ENCODE measurements around the gene CRTC1.
"Not testable (repeated sequence)": the region's sequence is repeated elsewhere in the genome, so short reads cannot be mapped to it uniquely, and the experiment has no call there.

The CRTC1 gene

DNA sequence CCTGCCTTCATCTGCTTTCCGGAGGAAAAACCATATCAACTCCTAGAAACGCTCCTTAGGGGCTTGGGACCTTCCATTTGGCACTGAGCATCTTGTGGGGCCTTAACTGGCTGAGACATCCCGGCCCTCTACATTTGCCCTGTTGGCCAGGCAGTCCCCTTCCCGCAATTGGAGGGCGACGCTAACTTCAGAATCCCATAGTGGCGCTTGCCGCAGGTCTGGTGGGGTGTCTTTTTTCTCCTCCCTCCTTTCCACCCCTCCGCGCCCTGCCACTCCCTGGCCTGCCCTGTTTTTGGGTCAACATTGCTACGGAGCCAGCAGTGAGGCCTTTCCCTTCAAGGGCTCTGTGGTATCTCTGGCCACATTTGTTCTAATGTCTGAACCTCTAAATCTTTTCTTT, 13.6 kb upstream of the CRTC1 start:
- DNase-seq (ENCODE audit: low read depth) = no peak

DNA sequence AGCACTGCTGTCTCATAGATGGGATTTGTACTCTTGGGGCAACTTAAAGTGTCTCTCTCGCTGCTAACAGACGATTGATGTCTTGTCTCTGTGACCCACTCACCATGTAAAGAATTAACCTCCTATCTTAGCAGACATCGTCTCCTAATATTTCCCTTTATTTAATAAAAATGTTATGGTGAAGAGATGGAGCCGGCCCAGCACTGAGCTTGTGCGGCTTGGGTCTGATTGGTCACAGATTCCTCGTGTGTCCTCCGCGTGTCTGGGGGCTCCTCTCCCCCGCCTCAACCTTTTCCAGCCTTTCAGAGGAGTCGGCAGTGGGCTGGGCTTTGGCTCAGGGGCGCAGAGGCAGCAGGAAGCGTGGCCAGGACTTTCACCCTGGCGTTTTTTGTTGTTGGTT, 13.2 kb upstream of the CRTC1 start:
- DNase-seq (ENCODE audit: low read depth) = no peak

DNA sequence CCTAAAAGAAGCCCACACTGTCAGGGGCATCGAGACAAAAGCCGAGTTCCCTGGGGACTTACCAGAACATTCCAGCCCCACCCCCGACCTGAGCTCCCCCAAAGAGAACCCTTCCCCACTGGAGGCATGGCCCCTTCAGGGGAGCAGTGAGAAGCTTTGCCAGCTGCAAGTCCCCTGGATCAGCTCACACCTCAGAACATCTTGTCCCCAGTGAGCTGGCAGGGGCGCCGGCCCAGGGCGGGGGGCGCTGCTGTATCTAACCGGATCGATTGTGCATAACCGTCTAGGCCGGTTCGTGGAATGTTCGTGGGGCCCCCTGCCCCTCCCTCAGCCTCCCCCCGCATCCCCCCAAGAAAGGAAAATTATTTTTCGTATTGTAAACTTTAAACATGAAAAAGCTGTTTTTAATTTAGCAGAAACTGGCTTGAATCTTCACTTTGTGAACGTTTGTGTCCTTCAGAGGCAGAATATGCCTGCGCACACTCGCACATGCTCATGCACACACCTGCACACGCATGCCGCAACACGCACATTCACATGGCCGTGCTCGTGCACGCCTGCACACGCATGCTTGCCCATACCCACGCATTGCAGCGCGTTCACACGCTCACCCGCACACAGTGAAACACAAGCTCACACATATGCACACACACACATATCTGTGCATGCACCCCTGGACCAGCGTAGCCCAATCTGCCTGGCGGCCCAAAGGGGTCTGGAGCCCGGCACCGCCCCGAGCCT, 12.0 kb upstream of the CRTC1 start:
- no peak for DNase-seq (ENCODE audit: low read depth)

DNA sequence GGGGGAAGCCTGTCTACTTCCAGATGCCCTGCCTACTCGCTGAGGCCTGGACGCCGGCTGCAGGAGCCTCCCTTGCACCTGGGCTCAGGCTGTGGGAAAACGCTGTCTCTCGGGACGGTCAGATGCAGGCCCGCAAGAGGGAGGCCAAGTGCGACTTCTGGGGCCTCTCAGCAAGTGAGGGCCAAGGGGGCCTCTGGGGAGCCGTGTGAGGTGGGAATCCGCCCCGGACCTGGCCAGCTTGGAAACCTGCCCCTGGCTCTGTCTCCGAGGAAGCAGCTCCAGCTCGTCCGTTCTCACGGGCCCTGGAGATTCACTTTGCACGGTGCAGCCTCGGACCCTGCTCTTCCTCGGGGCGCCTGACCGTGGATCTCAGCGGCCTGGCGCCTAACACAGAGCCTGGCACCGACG, 11.4 kb upstream of the CRTC1 start:
- no peak for DNase-seq (ENCODE audit: low read depth)

DNA sequence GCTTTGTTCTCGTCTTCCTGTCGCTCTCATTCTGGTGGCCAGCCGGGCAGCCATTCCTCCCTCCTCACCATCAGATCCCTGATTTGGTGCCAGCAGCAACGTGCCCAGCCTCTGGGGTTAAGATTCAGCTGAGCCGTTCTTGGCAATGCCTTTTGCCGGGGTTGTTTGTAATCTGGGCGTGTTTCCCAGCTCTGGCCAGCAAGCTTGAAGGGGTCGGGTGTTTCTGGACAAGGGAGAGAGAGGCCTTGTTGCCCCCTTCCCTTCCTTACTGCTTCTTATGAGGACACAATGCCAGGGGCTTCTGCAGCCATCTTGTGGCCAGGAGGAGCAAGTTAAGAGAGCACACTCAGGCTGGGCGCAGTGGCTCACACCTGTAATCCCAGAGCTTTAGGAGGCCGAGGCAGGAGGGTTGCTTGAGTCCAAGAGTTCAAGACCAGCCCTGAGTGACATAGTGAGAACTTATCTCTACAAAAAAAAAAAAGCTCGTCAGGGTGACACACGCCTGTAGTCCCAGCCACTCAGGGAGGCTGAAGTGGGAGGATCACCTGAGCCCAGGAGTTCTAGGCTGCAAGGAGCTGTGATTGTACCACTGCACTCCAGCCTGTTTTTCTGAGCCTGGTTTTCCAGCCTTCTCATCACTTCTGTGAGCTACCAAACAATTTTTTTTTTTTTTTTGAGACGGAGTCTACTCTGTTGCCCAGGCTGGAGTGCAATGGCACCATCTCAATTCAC, 10.7 kb upstream of the CRTC1 start:
- no peak for DNase-seq (ENCODE audit: low read depth)

DNA sequence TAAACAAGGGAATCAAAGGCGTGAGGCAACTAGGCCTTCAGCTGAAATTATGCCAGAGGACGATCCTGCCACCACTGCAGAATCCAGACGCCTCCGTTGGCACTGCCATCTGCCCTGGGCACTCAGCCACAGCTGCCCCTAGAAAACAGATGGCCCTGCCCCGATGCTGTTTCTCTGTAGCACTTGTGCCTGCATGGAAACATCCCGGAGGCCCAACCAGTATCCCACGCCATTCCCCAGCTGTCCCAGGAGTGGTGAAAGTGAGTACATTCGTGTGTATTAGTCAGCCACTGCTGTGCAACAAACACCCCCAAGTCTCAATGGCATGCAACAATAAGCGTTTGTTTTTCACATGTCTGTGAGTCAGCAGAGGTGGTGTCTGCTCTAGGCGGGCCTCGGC, 8.9 kb upstream of the CRTC1 start:
- DNase-seq (ENCODE audit: low read depth) = no peak

DNA sequence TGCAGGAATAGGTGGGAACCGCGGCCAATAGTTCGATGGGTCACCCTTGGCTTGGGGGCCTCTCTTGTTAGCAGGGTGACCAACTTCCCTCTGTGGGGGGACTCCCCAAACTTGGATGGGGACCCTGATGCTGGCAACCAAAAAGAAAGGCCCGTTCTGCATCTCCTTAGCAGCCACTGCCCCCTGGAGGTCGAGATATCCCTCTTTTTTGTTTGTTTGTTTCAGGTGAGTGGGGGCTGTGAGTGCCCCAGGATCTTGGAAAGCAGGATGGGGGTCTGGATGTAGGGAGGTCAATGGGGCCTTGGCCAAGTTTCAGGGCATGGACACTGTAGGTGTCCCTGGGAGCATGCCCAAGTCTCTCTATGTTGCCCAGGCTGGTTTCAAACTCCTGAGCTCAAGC, 7.7 kb upstream of the CRTC1 start:
- DNase-seq (ENCODE audit: low read depth) = no peak

DNA sequence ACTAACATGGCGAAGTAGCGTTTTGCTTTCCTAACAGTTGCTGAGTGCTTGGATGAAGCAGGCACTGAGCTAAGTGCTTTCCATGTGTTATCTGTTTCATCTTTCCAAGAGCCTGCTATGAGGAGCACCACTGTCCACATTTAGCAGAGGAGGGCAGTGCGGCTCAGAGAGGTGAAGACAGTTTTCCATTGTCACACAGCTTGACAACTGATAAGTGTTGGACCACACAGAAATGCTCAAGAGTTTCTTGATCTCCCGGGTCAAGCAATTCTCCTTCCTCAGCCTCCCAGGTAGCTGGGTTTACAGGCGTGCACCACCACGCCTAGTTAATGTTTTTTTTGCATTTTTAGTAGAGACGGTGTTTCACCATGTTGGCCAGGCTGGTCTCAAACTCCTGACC, 6.8 kb upstream of the CRTC1 start:
- DNase-seq (ENCODE audit: low read depth) = no peak

DNA sequence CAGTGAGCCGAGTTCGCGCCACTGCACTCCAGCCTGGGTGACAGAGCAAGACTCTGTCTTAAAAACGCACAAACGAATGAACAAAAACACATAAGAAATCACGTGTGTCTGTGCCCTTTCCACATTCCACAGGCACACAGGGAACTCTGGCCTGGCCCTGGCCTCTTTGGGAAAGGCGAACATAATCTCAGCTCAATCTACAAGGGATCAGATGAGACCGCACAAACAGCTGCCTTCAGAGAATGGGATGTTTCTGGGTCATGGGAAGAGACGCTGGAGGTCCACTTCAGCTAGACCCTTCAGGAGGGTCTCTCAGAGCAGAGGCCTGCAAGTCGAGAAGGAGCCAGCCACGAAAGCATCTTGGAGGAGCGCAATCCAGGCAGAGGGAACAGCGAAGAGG, 6.3 kb upstream of the CRTC1 start:
- no peak for DNase-seq (ENCODE audit: low read depth)

DNA sequence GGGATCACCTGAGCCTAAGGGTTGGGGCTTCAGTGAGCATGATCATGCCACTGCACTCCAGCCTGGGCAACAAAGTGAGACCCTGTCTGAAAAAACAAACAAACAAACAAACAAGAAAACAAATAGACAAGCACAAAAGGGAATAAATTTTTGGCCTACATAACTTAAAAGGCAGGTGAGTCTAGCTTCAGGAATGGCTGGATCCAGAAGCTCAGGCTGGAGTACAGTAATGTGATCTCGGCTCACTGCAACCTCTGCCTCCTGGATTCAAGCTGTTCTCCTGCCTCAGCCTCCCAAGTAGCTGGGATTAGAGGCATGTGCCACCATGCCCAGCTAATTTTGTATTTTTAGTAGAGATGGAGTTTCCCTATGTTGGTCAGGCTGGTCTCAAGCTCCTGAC, 3.3 kb upstream of the CRTC1 start:
- not testable (repeated sequence) for DNase-seq (ENCODE audit: low read depth)

DNA sequence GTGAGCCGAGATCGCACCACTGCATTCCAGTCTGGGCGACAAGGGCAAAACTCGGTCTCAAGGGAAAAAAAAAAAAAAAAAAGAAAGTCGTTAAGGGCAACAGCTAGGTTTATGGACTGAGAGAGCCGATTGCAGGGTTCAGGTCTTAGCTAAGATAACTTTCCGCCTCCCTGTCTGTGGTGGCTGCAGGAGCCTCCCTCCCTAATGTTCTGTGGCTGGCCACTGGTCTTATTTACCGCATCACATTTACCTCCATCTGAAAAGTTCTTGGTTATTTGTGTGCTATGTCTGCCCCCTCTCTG, 722 bp upstream of the CRTC1 start:
- DNase-seq (ENCODE audit: low read depth) = no peak

DNA sequence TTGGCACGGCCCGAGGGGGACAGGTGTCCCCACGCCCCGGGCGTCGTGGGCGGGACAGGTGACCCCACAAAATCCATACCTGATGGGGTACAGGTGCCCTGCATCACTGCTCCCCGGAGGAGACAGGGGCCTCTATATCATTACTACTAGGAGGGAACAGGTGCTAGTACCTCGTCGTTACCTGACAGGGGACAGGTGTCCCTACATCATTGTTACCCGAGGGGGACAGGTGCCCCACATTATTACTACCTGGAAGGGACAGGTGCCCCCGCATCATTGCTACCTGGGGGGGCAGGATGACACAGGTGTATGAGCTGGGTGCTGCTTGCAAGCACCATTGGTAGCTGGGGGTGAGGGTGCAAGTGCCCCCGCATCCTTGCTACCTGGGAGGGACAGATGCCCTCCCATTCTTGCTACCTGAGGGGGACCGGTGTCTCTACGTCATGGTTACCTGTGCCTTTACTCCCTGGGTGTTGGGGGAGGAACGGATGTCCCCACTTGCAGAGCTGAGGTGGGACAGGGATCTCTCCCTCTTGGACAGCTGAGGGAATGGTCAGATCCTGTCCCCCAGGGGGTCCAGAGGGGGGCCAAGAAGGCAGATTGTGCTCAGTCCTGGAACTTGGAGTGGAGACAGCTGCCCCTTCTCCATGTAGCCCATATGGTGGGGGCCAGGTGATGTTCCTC, 620 bp downstream of the CRTC1 start:
- DNase-seq (ENCODE audit: low read depth) = no peak

DNA sequence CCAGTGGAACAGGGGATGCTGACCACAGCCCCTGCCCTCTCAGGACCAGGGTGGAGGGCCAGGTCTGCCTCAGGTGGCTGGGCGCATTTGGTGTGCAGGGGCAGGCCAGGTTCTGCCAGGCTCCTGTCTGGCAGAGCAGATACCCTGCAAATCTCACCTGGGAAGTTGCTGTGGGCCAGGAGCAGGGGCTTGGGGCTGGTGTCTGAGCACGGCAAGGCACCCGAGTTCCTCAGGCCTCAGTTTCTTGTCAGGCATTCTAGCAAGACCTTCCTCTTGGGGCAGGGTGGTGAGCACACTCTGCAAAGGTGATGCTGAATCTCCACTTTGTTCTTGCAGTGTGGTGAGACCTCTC, 1.1 kb downstream of the CRTC1 start:
- no peak for DNase-seq (ENCODE audit: low read depth)

DNA sequence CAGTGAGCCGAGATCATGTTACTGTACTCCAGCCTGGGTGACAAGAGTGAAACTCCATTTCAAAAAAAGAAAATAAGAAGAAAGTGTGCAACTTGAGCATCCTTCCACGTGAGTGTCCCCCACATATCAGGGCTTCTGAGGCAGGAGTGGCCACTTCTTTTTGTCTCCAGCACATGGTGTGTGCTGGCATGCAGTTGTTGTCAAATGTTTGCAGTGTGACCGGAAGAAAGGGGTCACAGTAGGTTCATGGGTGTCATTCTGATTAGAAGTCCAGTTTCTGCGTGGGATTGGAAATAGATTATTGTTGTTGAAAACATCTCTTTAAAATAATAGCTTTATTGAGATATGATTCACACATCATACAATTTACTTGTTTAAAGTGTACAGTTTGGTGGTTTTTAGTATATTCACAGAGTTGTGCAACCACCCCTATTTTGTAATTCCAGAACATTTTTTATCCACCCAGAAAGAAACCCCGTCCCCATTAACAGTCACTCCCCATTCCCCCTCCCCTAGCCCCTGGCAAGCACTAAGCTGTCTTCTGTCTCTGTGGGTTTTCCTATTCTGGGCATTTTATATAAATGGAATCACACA, 2.2 kb downstream of the CRTC1 start:
- no peak for DNase-seq (ENCODE audit: low read depth)

DNA sequence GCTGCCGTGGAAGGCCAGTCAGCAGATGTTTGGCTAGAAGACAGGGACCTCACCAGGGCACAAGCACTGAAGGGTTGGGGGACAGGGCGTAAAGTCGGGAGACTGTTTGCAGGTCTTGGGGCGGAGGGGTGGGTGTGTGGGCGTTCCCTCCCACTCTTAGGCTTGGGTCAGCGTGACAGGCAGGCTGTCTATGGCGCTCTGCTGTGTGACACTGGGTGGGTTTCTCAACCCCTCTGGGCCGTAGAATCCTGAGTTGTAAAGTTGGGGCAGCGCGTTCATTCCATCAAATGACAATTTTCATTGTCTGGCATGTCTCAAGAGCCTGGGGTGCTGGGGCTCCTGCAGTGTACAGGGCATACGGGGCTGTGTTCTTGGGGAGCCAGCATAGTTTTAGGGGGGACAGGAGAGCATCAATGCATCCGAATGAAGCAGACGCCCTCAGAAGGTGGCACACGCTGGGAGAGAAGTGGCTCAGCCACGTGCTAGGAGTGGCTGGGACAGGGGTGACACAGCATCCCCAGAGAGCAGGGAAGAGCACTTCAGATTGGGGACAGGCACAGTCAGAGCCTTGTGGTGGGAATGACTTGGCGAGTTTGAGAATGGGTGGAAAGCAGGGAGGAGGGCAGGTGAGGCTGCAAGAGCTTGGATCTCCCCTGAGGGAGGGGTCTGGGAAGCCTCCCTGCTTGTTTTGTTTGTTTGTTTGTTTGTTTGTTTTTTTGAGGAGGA, 4.4 kb downstream of the CRTC1 start:
- no peak for DNase-seq (ENCODE audit: low read depth)

DNA sequence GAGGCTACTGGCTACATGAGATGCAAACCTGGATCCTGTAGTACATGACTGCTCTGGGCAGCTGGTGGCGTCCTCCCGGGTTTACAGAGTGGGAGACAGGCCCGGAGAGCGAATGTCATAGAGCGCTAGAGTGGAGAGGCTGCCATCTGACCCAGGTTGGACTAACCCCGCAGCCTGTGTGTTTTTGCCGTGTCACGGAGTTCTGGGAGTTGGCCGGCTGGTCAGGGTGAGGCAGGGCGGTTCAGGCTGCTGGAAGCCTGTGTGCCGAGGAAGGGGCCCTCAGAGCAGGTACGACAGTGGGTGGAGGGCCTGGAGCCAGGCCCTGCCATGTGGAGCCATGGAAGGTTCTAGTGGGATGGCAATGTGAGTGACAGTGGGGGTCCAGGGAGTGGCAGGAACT, 12.5 kb downstream of the CRTC1 start:
- DNase-seq (ENCODE audit: low read depth) = no peak

DNA sequence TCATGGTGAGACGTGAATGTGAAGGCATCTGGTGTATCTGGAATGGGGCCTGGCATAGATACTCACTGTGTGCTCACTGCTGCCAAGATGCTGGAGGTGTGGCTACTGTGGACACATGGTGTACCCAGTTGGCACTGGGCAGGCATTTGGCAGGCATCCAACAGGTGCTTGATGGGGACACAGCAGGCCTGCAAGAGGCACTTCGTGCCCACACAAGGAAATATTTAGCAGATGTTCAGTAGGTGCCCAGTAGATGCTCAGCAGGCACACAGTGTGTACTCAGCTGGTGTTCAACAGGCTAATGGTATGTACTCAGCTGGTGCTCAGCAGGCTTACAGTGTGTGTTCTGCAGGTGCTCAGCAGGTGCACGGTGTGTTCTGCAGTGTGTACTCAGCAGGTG, 14.2 kb downstream of the CRTC1 start:
- DNase-seq (ENCODE audit: low read depth) = no peak

DNA sequence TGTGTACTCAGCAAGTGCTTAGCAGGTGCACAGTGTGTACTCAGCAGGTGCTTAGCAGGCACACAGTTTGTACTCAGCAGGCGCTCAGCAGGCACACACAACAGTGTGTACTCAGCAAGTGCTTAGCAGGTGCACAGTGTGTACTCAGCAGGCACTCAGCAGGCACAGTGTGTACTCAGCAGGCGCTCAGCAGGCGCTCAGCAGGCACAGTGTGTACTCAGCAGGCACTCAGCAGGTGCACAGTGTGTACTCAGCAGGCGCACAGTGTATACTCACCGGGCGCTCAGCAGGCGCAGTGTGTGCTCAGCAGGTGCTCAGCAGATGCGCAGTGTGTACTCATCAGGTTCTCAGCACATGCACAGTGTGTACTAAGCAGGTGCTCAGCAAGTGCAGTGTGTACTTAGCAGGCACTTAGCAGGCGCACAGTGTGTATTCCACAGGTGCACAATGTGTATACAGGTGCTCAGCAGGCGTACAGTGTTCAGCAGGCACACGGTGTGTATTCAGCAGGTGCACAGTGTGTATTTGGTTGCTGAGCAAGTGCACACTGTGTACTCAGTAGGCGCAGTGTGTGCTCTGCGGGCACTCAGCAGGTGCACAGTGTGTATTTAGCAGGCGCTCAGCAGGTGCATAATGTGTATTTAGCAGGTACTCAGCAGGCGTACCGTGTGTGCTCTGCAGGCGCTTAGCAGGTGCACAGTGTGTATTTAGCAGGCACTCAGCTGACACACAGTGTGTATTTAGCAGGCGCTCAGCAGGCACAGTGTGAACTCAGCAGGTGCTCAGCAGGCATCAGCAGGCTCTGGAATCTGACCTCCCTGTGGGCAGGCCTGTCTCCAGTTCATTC, 15.1 kb downstream of the CRTC1 start:
- no peak for DNase-seq (ENCODE audit: low read depth)

DNA sequence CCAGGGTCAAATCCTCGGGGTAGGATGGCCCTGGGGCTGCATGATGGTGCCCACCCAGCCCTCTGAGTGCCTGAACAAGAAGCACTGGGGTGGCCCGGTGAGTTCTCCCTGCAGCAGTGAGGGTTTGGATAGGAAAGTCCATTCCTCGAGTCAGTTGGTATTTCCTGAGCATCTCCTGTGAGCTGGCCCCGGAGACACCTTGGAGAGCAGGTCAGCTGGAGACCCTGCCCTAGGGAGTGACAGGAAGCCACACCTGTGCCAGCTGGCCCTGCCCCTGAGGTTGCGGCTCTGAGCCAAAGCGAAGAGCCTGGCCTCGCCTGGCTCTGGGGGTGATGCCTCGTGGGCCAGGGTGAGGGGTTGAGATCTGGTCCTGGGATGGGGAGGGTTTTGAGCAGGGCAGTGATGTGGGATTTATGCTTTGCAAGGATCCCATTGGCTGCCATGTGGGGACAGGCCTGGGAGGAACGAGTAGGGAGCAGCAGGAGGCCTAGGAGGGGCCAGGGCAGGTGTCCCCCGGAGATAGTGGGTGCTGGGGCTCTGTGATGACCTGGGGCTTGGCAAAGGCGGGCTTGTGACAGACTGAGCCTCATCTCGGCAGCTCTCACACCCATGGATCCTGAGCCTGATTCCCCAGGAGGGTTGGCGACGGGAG, 16.0 kb downstream of the CRTC1 start:
- no peak for DNase-seq (ENCODE audit: low read depth)

DNA sequence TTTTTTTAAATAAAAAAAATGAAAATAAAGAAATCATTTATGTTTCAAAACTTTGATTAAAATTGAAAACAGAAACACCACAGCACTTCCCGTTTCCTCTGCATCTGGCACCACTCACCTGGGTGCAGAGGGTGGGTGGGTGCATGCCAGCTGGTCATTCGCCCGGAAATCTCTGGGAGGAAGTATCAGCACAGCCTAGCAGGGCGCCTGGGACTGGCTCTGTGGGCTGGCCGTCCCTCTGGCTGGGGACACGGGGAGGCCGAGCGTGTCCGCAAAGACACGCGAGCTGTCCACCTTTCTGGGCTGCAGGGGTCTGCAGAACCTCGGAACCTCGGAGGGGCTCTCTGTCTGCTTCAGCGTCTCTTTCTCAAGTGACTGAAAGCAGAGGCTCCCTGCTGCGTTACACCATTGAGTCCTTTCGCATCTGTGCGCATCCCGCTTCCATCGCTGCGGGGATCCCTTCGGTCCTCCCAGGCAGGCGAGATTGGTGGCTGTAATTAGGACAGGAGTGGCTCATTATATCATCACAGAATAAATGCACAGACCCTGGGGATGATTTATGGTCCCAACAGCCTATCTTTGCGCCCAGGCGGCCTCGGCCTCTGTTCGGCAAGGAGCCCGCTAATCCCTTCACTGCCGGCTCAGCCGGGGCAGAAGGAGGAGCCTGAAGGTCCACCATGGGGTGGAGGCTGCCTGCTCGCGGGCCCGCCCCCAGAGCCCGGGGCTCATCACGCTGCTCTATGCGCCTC, 17.2 kb downstream of the CRTC1 start:
- peak; percentile 56 for DNase-seq (ENCODE audit: low read depth)

Measured in stimulated activated CD8-positive, alpha-beta memory T cell treated with anti-CD3 and anti-CD28 coated beads, Interleukin-4, amount 100 ng/mL, for 24 hours (primary cell).